SHP77 treated with DMSO at 0.1 percent for 48 hours (cell line): Measurements from ENCODE around the gene FNDC3B.
"Not testable (repeated sequence)": the region's sequence is repeated elsewhere in the genome, so short reads cannot be mapped to it uniquely, and the experiment has no call there.

Experiments used
- DNase-seq: peaks from one replicate; lab custom pipeline; 2025; lab: John Stamatoyannopoulos, UW

Gene FNDC3B

DNA sequence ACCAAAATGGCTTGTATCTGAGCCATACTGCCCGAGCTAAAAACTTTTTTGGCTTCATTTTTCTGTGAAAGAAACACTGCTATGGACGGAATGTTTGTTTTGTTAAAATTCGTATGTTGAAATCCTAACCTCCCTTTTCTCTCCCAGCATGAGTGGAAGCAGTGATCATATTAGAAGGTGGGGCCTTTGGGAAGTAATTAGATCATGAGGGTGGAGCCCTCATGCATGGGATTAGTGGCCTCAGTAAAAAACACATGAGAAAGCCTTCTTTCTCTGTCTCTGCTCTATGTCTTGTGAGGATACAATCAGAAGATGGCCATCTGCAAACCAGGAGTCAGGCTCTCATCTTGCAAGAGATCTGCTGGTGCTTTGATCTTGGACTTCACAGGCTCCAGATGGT, 7.4 kb upstream of the FNDC3B start:
- no peak for DNase-seq

DNA sequence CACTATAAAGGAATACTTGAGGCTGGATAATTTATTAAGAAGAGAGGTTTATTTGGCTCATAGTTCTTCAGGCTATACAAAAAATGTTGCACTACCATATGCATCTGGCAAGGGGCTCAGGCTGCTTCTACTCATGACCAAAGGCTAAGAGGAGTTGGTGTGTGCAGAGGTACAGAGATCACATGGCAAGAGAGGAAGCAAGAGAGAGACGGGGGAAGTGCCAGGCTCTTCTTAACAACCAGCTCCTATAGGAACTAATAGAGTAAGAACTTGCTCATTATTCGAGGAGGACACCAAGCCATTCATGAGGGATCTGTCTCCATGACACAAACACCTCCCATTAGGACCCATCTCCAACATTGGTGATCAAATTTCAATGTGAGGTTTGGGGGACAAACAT, 6.0 kb upstream of the FNDC3B start:
- DNase-seq, result no peak

DNA sequence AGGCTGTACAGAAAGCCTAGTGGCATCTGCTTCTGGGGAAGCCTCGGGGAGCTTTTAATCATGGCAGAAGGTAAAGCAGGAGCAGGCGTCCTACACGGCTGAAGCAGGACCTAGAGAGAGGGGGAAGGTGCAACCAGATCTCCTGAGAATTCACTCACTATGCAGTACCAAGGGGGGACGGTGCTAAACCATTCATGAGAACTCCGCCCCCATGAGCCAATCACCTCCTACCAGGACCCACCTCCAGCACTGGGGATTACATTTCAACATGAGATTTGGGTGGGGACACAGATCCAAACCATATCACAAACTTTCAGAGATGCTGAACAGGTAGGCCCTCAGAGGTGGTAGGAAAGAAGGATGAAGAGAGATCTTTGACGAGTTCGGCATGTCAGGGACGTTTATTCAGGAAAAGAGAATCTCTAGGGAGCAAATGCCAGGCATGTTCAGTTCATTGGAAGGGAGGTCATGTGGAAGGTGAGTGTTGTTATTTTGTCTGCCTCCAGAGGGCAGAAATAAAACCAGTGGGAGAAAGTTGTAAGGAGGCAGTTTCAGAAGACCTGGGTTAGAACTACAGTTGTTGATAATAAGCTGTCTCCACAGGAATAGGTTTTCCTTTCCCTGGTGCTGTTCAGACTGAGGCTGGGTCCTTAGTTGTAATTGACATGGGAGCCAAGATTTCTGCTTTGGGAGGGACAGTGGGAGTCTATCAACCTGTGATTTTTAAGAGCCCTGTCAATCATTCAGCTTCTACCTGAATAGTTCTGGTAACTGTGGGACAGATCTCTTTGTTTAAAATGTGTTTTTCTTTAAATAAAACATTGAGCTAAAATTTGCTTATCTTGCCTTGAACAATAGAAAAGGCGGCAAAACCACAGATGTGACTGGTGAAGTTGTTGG, 4.3 kb upstream of the FNDC3B start:
- no peak for DNase-seq

DNA sequence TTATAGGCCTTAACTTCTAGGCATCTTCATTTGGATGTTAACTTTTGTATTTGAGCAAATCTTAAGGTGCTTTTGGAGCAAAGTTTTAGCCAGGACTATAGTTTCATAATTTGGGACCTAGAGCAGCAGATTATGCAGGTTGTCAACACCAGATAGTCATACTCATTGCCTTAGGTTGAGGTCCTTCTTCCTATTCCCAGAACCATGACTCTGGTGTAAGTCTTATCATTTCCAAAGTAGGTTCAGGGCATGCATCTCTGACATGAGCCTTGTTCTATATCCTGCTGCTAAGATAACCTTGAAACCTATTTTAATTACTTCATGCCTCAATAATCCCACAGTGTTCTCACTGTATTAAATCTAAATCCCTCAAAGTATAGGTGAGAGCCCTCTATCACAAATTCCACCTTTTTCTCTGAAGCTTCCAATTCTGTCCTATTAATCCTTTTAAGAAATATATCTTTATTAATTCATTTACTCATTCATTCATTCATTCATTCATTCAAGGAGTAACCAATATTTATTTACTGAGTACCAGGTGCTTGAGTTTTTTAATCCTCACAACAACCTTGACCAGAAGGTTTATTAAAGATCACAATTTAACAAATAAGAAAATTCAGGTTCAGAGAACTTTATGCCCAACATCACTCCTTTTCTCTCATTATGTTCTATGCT, 2.7 kb upstream of the FNDC3B start:
- DNase-seq, result no peak

DNA sequence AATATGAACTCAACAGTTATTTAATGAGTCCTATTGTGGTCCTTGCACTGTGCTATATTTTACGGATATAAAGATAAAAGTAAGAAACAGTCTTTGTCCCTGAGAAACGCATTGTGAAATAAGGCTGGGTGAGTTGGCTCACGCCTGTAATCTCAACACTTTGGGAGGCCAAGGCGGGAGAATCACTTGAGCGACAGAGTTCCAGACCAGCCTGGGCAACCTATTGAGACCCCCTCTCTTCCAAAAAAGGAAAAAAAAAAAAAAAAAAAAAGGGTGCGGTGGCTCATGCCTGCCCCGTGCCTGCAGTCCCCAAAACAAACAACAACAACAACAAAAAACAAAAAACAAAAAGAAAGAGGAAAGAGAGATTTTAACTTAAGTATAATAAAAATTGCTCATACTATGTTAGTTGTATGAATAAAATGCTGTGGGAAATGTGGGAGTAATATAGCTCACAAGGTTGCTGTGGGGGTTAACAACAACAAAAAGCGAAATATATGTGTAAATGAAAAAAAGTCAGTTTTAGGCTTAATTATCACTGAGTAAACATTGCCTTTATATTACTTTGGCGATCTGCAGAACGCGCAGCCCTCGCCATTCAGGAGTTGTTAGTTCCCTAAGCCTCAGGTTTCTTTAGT, 461 bp upstream of the FNDC3B start:
- no peak for DNase-seq

DNA sequence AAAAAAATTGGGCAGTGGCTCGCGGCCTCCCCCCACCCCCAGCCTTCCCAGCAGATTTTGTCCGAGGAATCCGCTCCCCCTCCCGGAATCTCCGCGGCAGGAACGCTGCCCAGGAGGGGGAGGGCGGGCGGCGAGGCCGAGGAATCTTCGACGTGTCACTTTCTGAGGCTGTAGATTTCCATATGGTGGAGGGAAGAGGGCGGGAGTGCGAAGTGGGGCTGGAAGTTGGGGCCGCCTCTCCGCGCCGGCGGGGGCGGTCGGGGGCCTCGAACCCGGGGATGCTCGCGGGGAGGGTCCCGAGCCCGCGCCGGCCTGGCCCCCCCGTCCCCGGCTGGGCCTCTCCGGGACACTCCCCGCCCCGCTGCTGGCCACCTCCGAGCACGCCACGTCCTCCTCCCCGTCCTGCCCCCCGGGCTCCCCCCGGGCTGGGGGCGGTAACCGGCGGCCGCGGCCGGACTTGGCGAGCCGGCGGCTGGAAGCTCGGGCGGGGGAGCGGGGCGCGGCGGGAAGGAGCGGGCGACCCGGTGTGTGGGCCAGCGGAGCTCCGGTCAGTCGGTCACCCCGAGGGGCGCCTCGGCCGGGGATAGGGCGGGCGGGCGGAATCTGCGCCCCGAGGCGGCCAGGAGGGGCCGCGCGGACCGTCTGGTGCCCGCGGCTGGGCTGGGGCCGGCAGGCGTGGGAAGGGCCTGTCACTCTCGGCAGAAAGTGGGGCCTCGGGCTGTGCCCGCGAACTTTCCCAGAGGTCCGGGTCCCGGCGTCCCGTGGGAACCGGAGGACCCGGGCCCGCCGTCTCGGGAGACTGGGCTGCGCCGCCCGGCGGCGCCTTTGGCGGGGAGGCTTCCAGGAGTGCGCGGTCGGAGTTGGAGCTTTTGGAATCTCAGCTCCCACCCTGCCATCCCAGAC, 951 bp downstream of the FNDC3B start:
- no peak for DNase-seq

DNA sequence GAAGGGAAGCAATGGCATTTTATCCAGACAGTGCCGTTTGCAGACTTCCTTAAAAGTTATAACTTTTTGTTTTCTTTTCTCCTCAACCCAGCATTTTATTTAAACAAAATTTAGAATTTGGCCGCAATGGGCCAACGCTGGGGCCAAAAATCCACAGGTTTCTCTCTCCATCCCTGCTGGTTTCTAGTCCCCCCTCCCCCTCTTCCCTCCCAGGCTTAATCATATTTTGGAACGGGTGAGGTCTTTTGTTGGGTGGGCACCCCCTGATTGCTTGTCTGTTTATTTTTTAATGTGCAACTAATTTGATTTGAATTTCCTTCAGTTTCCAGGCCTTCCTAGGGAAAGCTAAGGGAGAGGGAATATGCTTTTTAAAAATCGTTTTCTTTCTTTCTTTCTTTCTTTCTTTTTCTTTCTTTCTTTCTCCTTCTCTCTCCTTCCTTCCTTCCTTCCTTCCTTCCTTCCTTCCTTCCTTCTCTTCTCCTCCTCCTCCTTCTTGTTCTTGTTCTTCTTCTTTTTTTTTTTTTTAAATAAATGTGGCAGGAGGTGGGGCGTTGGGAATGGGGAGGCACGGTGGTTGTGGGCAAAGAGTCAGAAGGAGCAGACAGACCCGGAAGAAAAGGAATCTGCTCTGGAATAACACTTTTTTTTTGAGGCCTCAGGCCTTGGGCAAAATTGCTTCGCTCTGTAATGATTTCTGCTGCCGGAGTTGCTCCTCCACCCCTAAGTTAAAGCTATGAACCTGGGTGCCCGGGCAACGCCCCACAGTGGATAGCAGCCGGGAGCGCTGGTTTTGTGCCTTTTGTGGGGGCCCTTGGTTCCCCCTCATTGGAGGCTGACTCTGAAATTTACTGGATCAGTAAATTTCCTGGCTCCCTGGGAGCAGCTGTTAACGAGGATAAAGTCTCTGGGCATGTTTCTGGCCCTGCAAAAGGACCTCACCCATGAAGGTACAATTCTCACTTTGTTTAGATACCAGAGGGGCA, 1.9 kb downstream of the FNDC3B start:
- no peak for DNase-seq

DNA sequence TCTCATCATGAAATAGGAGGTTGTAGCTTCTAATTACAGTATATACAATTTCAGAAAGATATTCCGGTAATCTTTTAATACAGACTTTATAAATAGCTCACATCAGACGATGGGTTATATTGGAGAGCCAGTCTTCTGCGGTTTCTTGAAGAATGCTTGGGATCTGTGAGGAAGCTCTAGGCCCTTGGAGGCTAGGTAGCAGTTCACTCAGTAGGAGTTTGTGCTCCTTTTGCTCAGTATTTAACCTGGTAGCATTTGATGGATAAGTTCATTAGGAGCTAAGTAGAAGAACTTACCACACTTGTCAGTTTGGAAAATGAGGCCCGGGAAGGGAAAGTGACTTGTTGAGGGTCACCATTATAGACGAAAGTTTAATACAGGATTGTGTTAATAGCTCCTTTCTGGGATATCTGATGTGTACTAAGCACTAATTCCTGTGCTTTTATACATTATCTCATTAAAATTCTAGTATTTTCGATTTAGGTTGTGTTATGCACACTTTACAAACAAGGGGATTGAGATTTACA, 2.8 kb downstream of the FNDC3B start:
- no peak for DNase-seq

DNA sequence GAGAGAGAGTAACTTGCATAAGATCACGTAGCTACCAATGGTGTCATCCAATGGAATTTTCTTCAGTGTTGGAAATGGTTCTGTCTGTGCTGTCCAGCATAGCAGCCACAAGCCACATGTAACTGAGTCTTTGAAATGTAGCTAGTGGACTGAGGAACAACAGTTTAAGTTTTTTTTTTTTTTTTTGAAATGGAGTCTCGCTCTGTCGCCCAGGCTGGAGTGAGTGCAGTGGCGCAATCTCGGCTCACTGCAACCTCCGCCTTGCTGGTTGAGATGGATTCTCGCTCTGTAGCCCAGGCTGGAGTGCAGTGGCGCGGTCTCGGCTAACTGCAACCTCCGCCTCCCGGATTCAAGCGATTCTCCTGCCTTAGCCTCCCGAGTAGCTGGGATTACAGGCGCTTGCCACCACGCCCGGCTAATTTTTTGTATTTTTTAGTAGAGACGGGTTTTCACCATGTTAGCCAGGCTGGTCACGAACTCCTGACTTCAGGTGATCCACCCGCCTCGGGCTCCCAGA, 3.3 kb downstream of the FNDC3B start:
- not testable (repeated sequence) for DNase-seq

DNA sequence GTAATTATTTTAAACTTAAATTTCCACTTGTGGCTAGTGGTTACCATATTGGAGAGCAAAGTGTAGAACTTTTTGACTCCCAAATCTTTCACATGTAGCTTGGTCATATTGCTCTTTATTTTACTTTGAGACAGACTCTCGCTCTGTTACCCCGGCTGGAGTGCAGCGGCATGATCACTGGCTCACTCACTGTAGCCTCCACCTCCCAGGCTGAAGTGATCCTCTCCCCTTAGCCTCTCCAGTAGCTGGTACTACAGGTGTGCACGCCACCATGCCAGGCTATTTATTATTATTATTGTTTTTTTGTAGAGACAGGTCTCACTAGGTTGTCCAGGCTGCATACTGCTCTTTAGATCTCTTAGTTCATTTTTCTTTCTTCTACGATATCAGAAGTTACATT, 3.9 kb downstream of the FNDC3B start:
- no peak for DNase-seq

DNA sequence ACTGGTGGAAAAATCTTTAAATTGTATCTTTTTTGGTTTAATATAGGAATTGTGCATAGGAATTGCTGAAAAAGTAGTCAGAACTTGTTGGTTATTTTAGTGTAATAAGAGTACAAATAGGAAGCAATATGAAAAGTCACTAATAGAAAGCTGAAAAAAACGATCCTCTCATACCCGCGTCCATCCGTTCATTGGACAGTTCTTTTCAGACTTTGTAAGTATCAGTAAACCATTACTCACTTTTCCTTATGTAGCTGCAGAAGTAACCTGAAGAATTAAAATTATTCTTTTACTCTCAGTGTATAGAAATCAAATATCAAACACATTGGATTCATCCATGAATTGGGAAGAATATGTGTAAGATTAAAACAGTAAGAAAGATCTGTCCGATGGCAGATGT, 4.4 kb downstream of the FNDC3B start:
- DNase-seq, result no peak

DNA sequence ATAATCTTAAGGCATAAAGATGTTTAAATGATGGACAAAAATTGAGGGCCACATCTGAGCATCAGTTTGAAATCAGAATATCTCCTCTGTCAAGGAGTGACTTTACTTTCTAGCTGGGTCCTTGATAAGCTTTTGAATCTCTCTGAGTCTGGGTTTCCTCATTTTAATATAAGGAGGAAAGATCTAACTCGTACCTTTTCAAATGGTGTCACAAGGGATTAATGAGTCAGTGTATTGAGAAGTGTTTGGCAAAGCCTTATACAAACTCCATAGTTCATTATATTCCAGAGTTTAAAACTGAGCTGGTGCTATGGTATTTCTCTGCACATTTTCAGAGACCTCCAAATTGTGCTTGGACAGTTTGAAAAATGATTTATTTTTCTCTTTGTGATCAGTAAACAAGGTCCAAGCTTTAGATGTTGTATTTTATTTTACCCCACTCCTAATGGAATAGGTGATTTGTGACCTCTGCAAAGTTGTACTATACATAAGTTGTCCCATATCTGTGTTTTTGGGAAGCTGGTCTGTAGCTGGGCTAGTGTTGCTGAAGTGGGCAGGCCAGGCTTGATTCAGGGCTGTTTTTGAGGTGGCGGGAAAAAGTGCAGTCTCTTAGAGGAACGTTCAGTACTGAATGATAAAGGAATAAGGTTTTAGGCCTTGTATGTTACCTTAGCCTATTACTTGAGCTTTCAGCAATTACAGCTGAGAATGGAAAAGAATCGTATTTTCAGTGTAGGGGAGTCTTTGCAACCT, 5.6 kb downstream of the FNDC3B start:
- DNase-seq, result no peak

DNA sequence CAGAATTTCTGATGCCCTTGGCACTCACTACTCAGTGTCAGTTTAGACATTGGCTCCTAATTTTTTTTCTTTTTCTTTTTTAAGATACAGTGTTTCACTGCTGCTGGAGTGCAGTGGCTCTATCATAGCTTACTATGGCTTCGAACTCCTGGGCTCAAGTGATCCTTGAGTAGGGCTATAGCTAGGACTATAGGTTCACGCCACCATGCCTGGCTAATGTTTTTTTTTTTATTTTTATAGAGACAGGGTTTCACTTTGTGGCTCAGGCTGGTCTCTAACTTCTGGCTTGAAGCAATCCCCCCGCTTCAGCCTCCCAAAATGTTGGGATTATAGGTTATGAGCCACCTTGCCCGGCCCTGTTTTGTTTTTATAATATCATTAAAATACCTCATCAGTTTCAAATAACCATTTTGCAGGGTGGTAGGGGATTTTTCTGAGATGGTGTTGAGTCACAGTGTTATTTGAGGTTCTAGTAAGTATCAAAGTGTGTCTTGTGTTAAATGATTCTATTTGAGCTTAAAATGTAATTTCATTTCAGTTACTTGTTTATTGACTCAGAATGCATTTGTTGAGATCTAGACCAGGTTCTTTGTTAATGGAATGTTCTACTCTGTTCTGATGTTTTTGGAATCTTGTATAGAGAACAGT, 7.0 kb downstream of the FNDC3B start:
- DNase-seq, result no peak

DNA sequence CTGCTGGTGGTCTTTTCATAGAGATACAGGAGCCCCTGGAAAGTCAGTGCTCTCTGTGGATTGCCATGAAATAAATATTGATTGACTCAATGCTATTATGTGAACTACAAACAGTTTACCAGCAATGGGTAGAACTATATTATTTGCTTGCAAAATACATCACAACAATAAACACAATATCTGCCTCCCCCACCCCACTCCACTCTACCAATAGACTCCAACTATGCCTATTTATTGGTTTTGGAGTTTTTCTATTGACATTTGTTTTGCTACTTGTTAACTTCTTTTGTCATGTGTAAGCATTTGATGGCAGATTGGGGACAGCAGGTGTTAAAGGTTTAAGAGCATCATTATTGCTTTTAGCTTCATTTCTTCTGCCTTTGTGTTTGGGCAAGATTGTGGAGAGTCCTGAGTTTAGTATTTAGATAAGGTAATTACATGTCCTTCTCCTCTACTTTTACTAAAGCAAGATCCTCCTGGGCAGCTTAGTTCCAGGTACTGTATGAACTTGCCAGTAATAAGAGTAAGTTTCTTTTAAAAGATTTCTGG, 8.3 kb downstream of the FNDC3B start:
- no peak for DNase-seq

DNA sequence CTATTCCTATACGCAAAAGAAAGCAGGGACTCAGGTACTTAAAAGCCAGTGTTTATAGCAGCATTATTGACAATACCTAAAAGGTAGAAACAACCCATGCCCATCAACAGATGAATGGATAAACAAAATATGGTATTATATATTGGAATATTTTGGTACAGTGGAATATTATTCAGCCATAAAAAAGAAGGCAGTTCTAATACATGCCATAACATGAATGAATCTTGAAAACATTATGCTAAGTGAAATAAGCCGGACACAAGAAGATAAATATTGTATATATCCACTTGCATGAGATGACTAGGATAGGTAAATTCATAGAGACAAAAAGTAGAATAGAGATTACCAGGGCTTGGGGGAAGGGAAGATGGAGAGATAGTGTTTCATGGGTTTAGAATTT, 9.2 kb downstream of the FNDC3B start:
- no peak for DNase-seq

DNA sequence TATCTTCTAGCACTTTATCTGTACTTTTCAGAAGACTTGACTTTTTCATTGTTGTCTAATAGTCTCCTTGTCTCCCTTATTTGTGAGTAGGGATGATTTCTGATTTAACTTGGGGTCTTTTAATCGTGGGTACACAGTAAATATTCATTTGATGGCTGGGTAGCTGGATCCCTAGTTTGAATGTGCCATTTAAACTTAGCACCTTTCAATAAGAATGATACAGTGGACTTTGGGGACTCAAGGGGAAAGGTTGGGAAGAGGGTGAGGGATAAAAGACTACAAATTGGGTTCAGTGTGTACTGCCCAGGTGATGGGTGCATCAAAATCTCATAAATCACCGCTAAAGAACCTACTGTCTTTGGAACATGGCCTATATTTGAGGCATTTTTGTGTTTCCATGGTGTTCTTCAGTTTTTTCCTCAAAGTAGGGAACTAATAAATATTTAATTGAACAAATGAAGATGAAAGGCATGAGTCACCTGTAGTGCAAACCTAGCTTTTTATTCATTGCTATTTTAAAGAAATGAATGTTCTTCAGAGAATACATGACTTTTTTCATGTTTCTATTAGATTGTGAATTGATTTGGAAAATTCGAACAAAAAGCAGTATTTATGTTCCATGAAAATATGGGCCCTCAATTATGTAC, 12.1 kb downstream of the FNDC3B start:
- no peak for DNase-seq

DNA sequence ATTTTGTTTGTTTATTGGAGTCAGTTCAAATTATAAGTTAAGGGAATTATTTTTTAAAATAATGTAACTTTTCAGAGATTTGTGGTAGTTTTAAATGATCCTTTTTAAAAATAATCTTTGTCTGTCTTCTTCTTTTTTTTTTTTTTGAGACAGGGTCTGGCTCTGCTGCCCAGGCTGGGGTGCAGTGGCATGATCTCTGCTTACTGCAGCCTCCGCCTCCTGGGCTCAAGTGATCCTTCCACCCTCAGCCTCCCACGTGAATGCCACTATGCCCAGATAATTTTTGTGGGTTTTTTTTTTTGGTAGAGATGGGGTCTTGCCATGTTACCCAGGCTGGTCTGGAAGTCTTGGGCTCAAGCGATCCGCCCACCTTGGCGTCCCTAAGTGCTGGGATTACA, 12.6 kb downstream of the FNDC3B start:
- no peak for DNase-seq

DNA sequence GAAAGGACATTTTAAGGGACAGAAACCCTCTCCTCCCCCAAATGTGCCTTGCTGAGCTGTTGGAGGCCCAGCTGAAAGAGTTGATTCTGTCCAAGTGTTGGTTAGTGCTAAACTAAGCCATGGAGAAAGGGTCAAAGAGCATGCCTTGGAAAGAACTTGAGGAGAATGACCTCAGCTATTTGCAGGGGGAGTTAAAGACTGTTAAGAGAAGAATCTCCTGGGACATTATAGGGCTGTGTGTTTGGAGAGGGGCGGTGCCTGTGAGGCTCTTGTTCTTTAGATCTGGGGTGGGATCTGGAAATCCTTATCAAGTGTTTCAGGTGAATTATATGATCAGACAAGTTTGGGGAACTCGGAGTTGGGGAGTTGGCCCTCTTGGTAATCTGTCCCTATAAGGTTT, 13.0 kb downstream of the FNDC3B start:
- no peak for DNase-seq
